ENCODE results near the gene ABCB6. TPM values are rescaled to one million over a fixed set of nuclear protein-coding genes. Genes with fewer than 3 reads are reported as not detected.

The ABCB6 gene
- total and polyA plus RNA-seq, 2 of the 8 experiments (the other 6 are each of a cell fraction or from before 2014, with no cell fraction given) = 44.9 to 50.6 TPM

DNA sequence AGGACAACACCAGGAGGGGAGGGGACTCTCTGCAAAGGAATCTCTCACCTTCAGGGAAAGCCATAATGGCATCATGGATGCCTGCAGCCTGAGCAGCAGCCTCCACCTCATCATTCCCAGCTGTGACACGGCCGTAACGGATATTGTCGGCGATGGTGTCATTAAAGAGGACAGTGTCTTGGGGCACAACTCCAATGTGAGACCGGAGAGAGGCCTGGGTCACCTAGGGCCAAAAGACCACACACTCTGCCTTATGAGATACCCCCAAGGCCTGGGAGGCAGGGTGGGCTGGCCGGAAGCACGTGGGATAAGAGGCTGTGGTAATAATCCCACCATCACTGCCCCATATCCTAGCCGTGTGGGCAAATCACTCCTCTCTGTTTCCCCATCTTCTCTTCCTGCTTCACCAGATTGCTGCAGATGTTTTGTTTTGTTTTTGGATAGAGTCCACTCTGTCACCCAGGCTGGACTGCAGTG, 7.8 kb downstream of the ABCB6 start (continued):
- TF ChIP-seq, protein P1, sequence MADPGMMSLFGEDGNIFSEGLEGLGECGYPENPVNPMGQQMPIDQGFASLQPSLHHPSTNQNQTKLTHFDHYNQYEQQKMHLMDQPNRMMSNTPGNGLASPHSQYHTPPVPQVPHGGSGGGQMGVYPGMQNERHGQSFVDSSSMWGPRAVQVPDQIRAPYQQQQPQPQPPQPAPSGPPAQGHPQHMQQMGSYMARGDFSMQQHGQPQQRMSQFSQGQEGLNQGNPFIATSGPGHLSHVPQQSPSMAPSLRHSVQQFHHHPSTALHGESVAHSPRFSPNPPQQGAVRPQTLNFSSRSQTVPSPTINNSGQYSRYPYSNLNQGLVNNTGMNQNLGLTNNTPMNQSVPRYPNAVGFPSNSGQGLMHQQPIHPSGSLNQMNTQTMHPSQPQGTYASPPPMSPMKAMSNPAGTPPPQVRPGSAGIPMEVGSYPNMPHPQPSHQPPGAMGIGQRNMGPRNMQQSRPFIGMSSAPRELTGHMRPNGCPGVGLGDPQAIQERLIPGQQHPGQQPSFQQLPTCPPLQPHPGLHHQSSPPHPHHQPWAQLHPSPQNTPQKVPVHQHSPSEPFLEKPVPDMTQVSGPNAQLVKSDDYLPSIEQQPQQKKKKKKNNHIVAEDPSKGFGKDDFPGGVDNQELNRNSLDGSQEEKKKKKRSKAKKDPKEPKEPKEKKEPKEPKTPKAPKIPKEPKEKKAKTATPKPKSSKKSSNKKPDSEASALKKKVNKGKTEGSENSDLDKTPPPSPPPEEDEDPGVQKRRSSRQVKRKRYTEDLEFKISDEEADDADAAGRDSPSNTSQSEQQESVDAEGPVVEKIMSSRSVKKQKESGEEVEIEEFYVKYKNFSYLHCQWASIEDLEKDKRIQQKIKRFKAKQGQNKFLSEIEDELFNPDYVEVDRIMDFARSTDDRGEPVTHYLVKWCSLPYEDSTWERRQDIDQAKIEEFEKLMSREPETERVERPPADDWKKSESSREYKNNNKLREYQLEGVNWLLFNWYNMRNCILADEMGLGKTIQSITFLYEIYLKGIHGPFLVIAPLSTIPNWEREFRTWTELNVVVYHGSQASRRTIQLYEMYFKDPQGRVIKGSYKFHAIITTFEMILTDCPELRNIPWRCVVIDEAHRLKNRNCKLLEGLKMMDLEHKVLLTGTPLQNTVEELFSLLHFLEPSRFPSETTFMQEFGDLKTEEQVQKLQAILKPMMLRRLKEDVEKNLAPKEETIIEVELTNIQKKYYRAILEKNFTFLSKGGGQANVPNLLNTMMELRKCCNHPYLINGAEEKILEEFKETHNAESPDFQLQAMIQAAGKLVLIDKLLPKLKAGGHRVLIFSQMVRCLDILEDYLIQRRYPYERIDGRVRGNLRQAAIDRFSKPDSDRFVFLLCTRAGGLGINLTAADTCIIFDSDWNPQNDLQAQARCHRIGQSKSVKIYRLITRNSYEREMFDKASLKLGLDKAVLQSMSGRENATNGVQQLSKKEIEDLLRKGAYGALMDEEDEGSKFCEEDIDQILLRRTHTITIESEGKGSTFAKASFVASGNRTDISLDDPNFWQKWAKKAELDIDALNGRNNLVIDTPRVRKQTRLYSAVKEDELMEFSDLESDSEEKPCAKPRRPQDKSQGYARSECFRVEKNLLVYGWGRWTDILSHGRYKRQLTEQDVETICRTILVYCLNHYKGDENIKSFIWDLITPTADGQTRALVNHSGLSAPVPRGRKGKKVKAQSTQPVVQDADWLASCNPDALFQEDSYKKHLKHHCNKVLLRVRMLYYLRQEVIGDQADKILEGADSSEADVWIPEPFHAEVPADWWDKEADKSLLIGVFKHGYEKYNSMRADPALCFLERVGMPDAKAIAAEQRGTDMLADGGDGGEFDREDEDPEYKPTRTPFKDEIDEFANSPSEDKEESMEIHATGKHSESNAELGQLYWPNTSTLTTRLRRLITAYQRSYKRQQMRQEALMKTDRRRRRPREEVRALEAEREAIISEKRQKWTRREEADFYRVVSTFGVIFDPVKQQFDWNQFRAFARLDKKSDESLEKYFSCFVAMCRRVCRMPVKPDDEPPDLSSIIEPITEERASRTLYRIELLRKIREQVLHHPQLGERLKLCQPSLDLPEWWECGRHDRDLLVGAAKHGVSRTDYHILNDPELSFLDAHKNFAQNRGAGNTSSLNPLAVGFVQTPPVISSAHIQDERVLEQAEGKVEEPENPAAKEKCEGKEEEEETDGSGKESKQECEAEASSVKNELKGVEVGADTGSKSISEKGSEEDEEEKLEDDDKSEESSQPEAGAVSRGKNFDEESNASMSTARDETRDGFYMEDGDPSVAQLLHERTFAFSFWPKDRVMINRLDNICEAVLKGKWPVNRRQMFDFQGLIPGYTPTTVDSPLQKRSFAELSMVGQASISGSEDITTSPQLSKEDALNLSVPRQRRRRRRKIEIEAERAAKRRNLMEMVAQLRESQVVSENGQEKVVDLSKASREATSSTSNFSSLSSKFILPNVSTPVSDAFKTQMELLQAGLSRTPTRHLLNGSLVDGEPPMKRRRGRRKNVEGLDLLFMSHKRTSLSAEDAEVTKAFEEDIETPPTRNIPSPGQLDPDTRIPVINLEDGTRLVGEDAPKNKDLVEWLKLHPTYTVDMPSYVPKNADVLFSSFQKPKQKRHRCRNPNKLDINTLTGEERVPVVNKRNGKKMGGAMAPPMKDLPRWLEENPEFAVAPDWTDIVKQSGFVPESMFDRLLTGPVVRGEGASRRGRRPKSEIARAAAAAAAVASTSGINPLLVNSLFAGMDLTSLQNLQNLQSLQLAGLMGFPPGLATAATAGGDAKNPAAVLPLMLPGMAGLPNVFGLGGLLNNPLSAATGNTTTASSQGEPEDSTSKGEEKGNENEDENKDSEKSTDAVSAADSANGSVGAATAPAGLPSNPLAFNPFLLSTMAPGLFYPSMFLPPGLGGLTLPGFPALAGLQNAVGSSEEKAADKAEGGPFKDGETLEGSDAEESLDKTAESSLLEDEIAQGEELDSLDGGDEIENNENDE (IDR thresholded peaks at IDR 0.05; ENCODE audit: insufficient replicate concordance, low read length) = no peak
- TF ChIP-seq SRF (IDR thresholded peaks at IDR 0.05; ENCODE audit: low read depth, low read length) (no peak), SP2 (IDR thresholded peaks at IDR 0.05; ENCODE audit: low read length) (no peak), JUND (IDR thresholded peaks at IDR 0.05; ENCODE audit: low read length) (no peak), RXRA (IDR thresholded peaks at IDR 0.05; ENCODE audit: insufficient read depth, low read depth, low read length) (no peak), FOSL1 (IDR thresholded peaks at IDR 0.05; ENCODE audit: insufficient read depth, low read depth, low read length) (no peak), POLR2A (IDR thresholded peaks at IDR 0.05; ENCODE audit: control extremely low read depth in 1 of 2, low read depth in 2 of 2, low read length in 2 of 2) (no peak), EP300 (IDR thresholded peaks at IDR 0.05; ENCODE audit: borderline replicate concordance in 1 of 2, low read depth in 2 of 2, low read length in 2 of 2) (no peak), CHD2 (IDR thresholded peaks at IDR 0.05; ENCODE audit: low read length) (no peak), SIN3A (conservative IDR thresholded peaks at IDR 0.05 in 1 of 2, IDR thresholded peaks at IDR 0.05 in 1 of 2; ENCODE audit: low read depth in 1 of 2, low read length in 2 of 2) (no peak), SUZ12 (IDR thresholded peaks at IDR 0.05; ENCODE audit: low read length) (no peak), POLR2AphosphoS5 (IDR thresholded peaks at IDR 0.05; ENCODE audit: low read depth, low read length) (no peak)

Data from H1 (cell line).